ENCODE results near the gene OPRL1.

DNA sequence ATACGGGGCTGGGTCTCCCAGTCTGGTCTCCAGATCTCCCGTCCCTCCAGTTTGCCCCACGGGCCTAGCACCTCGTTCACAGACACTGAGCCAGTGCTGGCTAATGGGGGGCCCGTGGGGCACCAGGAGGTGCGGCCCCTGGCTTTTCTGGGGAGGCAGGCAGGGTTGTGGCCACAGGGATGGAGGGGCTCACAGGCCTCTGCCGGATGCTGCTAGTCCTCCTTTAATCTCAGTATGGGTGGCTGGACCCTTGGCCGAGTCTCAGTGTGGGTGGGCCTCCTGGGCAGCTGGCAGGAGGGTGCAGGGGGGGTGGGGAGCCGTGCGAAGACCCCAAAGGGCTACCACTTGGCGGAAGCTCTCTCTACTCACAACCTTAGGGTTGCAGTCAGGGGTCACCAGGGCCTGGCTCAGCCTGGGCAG, 28.8 kb upstream of the OPRL1 start:
- no peak for TF ChIP-seq POLR2AphosphoS5 (IDR thresholded peaks at IDR 0.05)
- TF ChIP-seq, protein P1, sequence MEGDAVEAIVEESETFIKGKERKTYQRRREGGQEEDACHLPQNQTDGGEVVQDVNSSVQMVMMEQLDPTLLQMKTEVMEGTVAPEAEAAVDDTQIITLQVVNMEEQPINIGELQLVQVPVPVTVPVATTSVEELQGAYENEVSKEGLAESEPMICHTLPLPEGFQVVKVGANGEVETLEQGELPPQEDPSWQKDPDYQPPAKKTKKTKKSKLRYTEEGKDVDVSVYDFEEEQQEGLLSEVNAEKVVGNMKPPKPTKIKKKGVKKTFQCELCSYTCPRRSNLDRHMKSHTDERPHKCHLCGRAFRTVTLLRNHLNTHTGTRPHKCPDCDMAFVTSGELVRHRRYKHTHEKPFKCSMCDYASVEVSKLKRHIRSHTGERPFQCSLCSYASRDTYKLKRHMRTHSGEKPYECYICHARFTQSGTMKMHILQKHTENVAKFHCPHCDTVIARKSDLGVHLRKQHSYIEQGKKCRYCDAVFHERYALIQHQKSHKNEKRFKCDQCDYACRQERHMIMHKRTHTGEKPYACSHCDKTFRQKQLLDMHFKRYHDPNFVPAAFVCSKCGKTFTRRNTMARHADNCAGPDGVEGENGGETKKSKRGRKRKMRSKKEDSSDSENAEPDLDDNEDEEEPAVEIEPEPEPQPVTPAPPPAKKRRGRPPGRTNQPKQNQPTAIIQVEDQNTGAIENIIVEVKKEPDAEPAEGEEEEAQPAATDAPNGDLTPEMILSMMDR (IDR thresholded peaks at IDR 0.05), result no peak
